ENCODE data around the gene AAGAB. TPM values are rescaled to one million over a fixed set of nuclear protein-coding genes. Genes with fewer than 3 reads are reported as not detected.

Gene AAGAB
- polyA plus RNA-seq, 1 donor from 2014 or later, result 114 TPM

- TF ChIP-seq REST (IDR thresholded peaks at IDR 0.05; ENCODE audit: borderline replicate concordance), result no peak
- no peak for TF ChIP-seq SMC3 (conservative IDR thresholded peaks at IDR 0.05; ENCODE audit: poor library complexity)
- TF ChIP-seq EZH2 (IDR thresholded peaks at IDR 0.05; ENCODE audit: borderline replicate concordance, insufficient read depth, low read length, poor library complexity, severe bottlenecking), result no peak
- TF ChIP-seq TAF1 (IDR thresholded peaks at IDR 0.05; ENCODE audit: low read depth), result no peak
- TF ChIP-seq POLR2AphosphoS5 (IDR thresholded peaks at IDR 0.05), result no peak
- TF ChIP-seq EP300 (conservative IDR thresholded peaks at IDR 0.05; ENCODE audit: poor library complexity, severe bottlenecking), result no peak
- no peak for TF ChIP-seq MXI1 (conservative IDR thresholded peaks at IDR 0.05; ENCODE audit: poor library complexity, severe bottlenecking)
- TF ChIP-seq CTCF (IDR thresholded peaks at IDR 0.05; ENCODE audit: poor library complexity, severe bottlenecking), result no peak
- no peak for TF ChIP-seq RAD21 (conservative IDR thresholded peaks at IDR 0.05)
- H3K9ac ChIP-seq (ENCODE audit: low read length), result no peak overlapping the region
- H3K27me3 ChIP-seq (ENCODE audit: insufficient read depth, low read depth, low read length), result no peaks in the 10 kb centered on the region
- H3K9me2 ChIP-seq (ENCODE audit: insufficient read depth, low read length), result no peaks in the 10 kb centered on the region
- H3F3A ChIP-seq (ENCODE audit: insufficient read depth, low read length, poor library complexity, severe bottlenecking), result no peaks in the 10 kb centered on the region
- no peak overlapping the region for H3K4me3 ChIP-seq (ENCODE audit: low read length)
- no peaks in the 10 kb centered on the region for H3K9me3 ChIP-seq (ENCODE audit: low read length)
- H3K27ac ChIP-seq (ENCODE audit: low read length), result no peak overlapping the region
- no peaks in the 10 kb centered on the region for H3K36me3 ChIP-seq (ENCODE audit: insufficient read depth, low read length)
- H4K20me1 ChIP-seq (ENCODE audit: insufficient read depth), result no peaks in the 10 kb centered on the region
- H2AFZ ChIP-seq (ENCODE audit: low read depth, low read length), result no peak overlapping the region
- H3K4me2 ChIP-seq (ENCODE audit: low read length), result no peak overlapping the region
- no peaks in the 10 kb centered on the region for H3K79me2 ChIP-seq (replicated peaks; ENCODE audit: insufficient read depth, low read length)
These were observed 76.7 kb downstream of the AAGAB start for GRCh38 chr15:67177752-67178151.

GRCh38 chr15:67176195-67176971, 78.1 kb downstream of the AAGAB start:
- Histone ChIP-seq H4K20me1 (ENCODE audit: insufficient read depth) (no peaks in the 10 kb centered on the region), H3K9me2 (ENCODE audit: insufficient read depth, low read length) (no peaks in the 10 kb centered on the region), H3K79me2 (replicated peaks; ENCODE audit: insufficient read depth, low read length) (no peaks in the 10 kb centered on the region), H2AFZ (ENCODE audit: low read depth, low read length) (no peak overlapping the region), H3K27ac (ENCODE audit: low read length) (no peak overlapping the region), H3K9ac (ENCODE audit: low read length) (no peak overlapping the region), H3F3A (ENCODE audit: insufficient read depth, low read length, poor library complexity, severe bottlenecking) (no peaks in the 10 kb centered on the region), H3K36me3 (ENCODE audit: insufficient read depth, low read length) (no peaks in the 10 kb centered on the region), H3K27me3 (ENCODE audit: insufficient read depth, low read depth, low read length) (no peaks in the 10 kb centered on the region), H3K4me3 (ENCODE audit: low read length) (no peak overlapping the region), H3K9me3 (ENCODE audit: low read length) (no peaks in the 10 kb centered on the region), H3K4me2 (ENCODE audit: low read length) (no peak overlapping the region)
- TF ChIP-seq RAD21 (conservative IDR thresholded peaks at IDR 0.05) (no peak), CTCF (IDR thresholded peaks at IDR 0.05; ENCODE audit: poor library complexity, severe bottlenecking) (no peak), POLR2AphosphoS5 (IDR thresholded peaks at IDR 0.05) (no peak), MXI1 (conservative IDR thresholded peaks at IDR 0.05; ENCODE audit: poor library complexity, severe bottlenecking) (no peak), EZH2 (IDR thresholded peaks at IDR 0.05; ENCODE audit: borderline replicate concordance, insufficient read depth, low read length, poor library complexity, severe bottlenecking) (no peak), TAF1 (IDR thresholded peaks at IDR 0.05; ENCODE audit: low read depth) (no peak), REST (IDR thresholded peaks at IDR 0.05; ENCODE audit: borderline replicate concordance) (no peak)

All from neural cell (in vitro differentiated cells).